ENCODE results near the gene HPDL. TPM values are rescaled to one million over a fixed set of nuclear protein-coding genes. Genes with fewer than 3 reads are reported as not detected.

HPDL gene
- total RNA-seq: 1.4 and 1.5 TPM in 2 replicates

GRCh38 chr1:45326627-45327623 is at the start of gene HPDL:
HPDL (plus strand) TSS chr1:45326895; CDS start chr1:45327149, 254 bp downstream.

GRCh38 chr1:45339789-45340558 is 13.3 kb downstream of the HPDL start, which contains the start of the genes MUTYH and TOE1:
MUTYH (minus strand) TSS chr1:45340440; CDS start chr1:45334505, 5,935 bp downstream.
TOE1 (plus strand) TSS chr1:45340170; CDS start chr1:45340253, 83 bp downstream.

Other genes with a start within 250 kb of the HPDL start
- gene ZSWIM5, start 120.3 kb upstream of the HPDL start, total RNA-seq: 0.16 and 11.3 TPM in 2 replicates
- 13.4 and 23.4 TPM in 2 replicates for gene TOE1, start 13.3 kb downstream of the HPDL start, total RNA-seq
- gene MUTYH, start 13.5 kb downstream of the HPDL start, total RNA-seq: 10.7 and 16.8 TPM in 2 replicates
- 2.6 TPM in 2 replicates for gene TESK2, start 164.3 kb downstream of the HPDL start, total RNA-seq
- gene CCDC163, start 173.2 kb downstream of the HPDL start, total RNA-seq: 0.32 and 0.44 TPM in 2 replicates
- gene MMACHC, start 173.4 kb downstream of the HPDL start, total RNA-seq: 0.81 and 0.88 TPM in 2 replicates
- 675 and 720 TPM in 2 replicates for gene PRDX1, start 195.0 kb downstream of the HPDL start, total RNA-seq
- gene AKR1A1, start 223.9 kb downstream of the HPDL start, total RNA-seq: 153 and 224 TPM in 2 replicates

Data from bladder microvascular endothelial cell (primary cell).